ENCODE results near the gene ASGR2. TPM values are rescaled to one million over a fixed set of nuclear protein-coding genes. Genes with fewer than 3 reads are reported as not detected.

ASGR2 gene
- total RNA-seq, 1 experiment from 2014 or later: not detected

- no peaks in the 10 kb centered on the region for H3K4me1 Mint-ChIP-seq (ENCODE audit: low read depth, unreplicated experiment)
- DNase-seq: no peak
- CTCF ChIA-PET: no interaction called here
- H3K9me3 Mint-ChIP-seq (ENCODE audit: low read depth, unreplicated experiment): no peaks in the 10 kb centered on the region
- intact Hi-C loops (cut with micrococcal nuclease; ENCODE audit: unreplicated experiment): no loop called here
- no peak overlapping the region for H3K27ac Mint-ChIP-seq (ENCODE audit: unreplicated experiment)
- H3K4me3 Mint-ChIP-seq (ENCODE audit: low read depth, unreplicated experiment): no peak overlapping the region
- BruUV-seq (replicated peaks): no TSS peak
- H3K27me3 Mint-ChIP-seq (ENCODE audit: unreplicated experiment): no peaks in the 10 kb centered on the region
- TF ChIP-seq CTCF (IDR thresholded peaks at IDR 0.05; ENCODE audit: unreplicated experiment): no peak
- H3K36me3 Mint-ChIP-seq (ENCODE audit: insufficient read depth, unreplicated experiment): no peaks in the 10 kb centered on the region
Measured at GRCh38 chr17:7114875-7115614, 423 bp upstream of the ASGR2 start.

- Mint-ChIP-seq H3K4me3 (ENCODE audit: low read depth, unreplicated experiment) (no peak overlapping the region), H3K9me3 (ENCODE audit: low read depth, unreplicated experiment) (no peaks in the 10 kb centered on the region), H3K36me3 (ENCODE audit: insufficient read depth, unreplicated experiment) (no peaks in the 10 kb centered on the region), H3K4me1 (ENCODE audit: low read depth, unreplicated experiment) (no peaks in the 10 kb centered on the region), H3K27ac (ENCODE audit: unreplicated experiment) (no peak overlapping the region), H3K27me3 (ENCODE audit: unreplicated experiment) (no peaks in the 10 kb centered on the region)
- TF ChIP-seq CTCF (IDR thresholded peaks at IDR 0.05; ENCODE audit: unreplicated experiment): no peak
- CTCF ChIA-PET: no interaction called here
- no peak for DNase-seq
- intact Hi-C loops (cut with micrococcal nuclease; ENCODE audit: unreplicated experiment): no loop called here
- no TSS peak for BruUV-seq (replicated peaks)
Measured at GRCh38 chr17:7113273-7114071, 1.1 kb downstream of the ASGR2 start.

- BruUV-seq (replicated peaks): no TSS peak
- Mint-ChIP-seq H3K27me3 (ENCODE audit: unreplicated experiment) (no peaks in the 10 kb centered on the region), H3K36me3 (ENCODE audit: insufficient read depth, unreplicated experiment) (no peaks in the 10 kb centered on the region), H3K4me3 (ENCODE audit: low read depth, unreplicated experiment) (no peak overlapping the region), H3K9me3 (ENCODE audit: low read depth, unreplicated experiment) (no peaks in the 10 kb centered on the region), H3K27ac (ENCODE audit: unreplicated experiment) (no peak overlapping the region), H3K4me1 (ENCODE audit: low read depth, unreplicated experiment) (no peaks in the 10 kb centered on the region)
- DNase-seq: no peak
- CTCF ChIA-PET: no interaction called here
- intact Hi-C loops (cut with micrococcal nuclease; ENCODE audit: unreplicated experiment): no loop called here
- no peak for TF ChIP-seq CTCF (IDR thresholded peaks at IDR 0.05; ENCODE audit: unreplicated experiment)
Measured at GRCh38 chr17:7112510-7113108, 2.0 kb downstream of the ASGR2 start.

GRCh38 chr17:7111784-7112509 lies 2.7 kb downstream of the ASGR2 start:
- no TSS peak for BruUV-seq (replicated peaks)
- Mint-ChIP-seq H3K27me3 (ENCODE audit: unreplicated experiment) (no peaks in the 10 kb centered on the region), H3K27ac (ENCODE audit: unreplicated experiment) (no peak overlapping the region), H3K9me3 (ENCODE audit: low read depth, unreplicated experiment) (no peaks in the 10 kb centered on the region), H3K36me3 (ENCODE audit: insufficient read depth, unreplicated experiment) (no peaks in the 10 kb centered on the region), H3K4me1 (ENCODE audit: low read depth, unreplicated experiment) (no peaks in the 10 kb centered on the region), H3K4me3 (ENCODE audit: low read depth, unreplicated experiment) (no peak overlapping the region)
- CTCF ChIA-PET: interaction anchor here (0.7 kb wide), 1 partner anchor 293 kb away, joined by 5 read pairs; no protein-coding TSS in a partner anchor
- no peak for TF ChIP-seq CTCF (IDR thresholded peaks at IDR 0.05; ENCODE audit: unreplicated experiment)
- DNase-seq: no peak
- intact Hi-C loops (cut with micrococcal nuclease; ENCODE audit: unreplicated experiment): no loop called here

Measured in Calu3 (cell line).